Measurements from ENCODE around the gene HPSE2. TPM values are rescaled to one million over a fixed set of nuclear protein-coding genes. Genes with fewer than 3 reads are reported as not detected.

Gene HPSE2
- total RNA-seq, 2 experiments from 2014 or later = not detected

GRCh38 chr10:98465866-98466265, 769.8 kb downstream of the HPSE2 start:
- ATAC-seq = no peak
- no peaks in the 10 kb centered on the region for H3K36me3 Mint-ChIP-seq (ENCODE audit: low read depth)
- H3K4me1 Mint-ChIP-seq (ENCODE audit: low read depth) = peaks cover 9% of the 10 kb centered on the region
- H3K4me3 Mint-ChIP-seq = no peak overlapping the region
- intact Hi-C loops (cut with micrococcal nuclease) = loop anchor here (2.0 to 5.0 kb wide), 2 partner anchors 199 to 576 kb away; no protein-coding TSS in a partner anchor
- ChIA-PET POLR2A (no interaction called here), CTCF (interaction anchor here (1.4 kb wide), 2 partner anchors 707 to 781 kb away, joined by 3 to 6 read pairs; no protein-coding TSS in a partner anchor)
- TF ChIP-seq CTCF (IDR thresholded peaks at IDR 0.05) = no peak
- H3K9me3 Mint-ChIP-seq = no peaks in the 10 kb centered on the region
- H3K27ac Mint-ChIP-seq = no peak overlapping the region
- DNase-seq = no peak
- H3K27me3 Mint-ChIP-seq = peaks cover 8% of the 10 kb centered on the region

GRCh38 chr10:98463976-98464754, 771.5 kb downstream of the HPSE2 start:
- Mint-ChIP-seq H3K9me3 (no peaks in the 10 kb centered on the region), H3K27ac (no peak overlapping the region), H3K27me3 (peaks cover 8% of the 10 kb centered on the region), H3K4me3 (no peak overlapping the region), H3K36me3 (ENCODE audit: low read depth) (no peaks in the 10 kb centered on the region), H3K4me1 (ENCODE audit: low read depth) (peaks cover 9% of the 10 kb centered on the region)
- intact Hi-C loops (cut with micrococcal nuclease) = no loop called here
- ATAC-seq = no peak
- ChIA-PET POLR2A (no interaction called here), CTCF (interaction anchor here (0.9 kb wide), 1 partner anchor 10 kb away, joined by 3 read pairs; no protein-coding TSS in a partner anchor)
- no peak for TF ChIP-seq CTCF (IDR thresholded peaks at IDR 0.05)
- peak; percentile 16 for DNase-seq

GRCh38 chr10:98463016-98463415, 772.6 kb downstream of the HPSE2 start:
- no peaks in the 10 kb centered on the region for H3K9me3 Mint-ChIP-seq
- no peak for TF ChIP-seq CTCF (IDR thresholded peaks at IDR 0.05)
- ATAC-seq (no peak), DNase-seq (no peak)
- H3K27me3 Mint-ChIP-seq = peaks cover 8% of the 10 kb centered on the region
- H3K36me3 Mint-ChIP-seq (ENCODE audit: low read depth) = no peaks in the 10 kb centered on the region
- CTCF ChIA-PET = no interaction called here
- H3K4me3 Mint-ChIP-seq = no peak overlapping the region
- POLR2A ChIA-PET = no interaction called here
- H3K27ac Mint-ChIP-seq = no peak overlapping the region
- intact Hi-C loops (cut with micrococcal nuclease) = no loop called here
- peaks cover 7% of the 10 kb centered on the region for H3K4me1 Mint-ChIP-seq (ENCODE audit: low read depth)

GRCh38 chr10:98461500-98461842, 774.2 kb downstream of the HPSE2 start:
- ATAC-seq (no peak), DNase-seq (no peak)
- H3K27me3 Mint-ChIP-seq = peaks cover 13% of the 10 kb centered on the region
- H3K27ac Mint-ChIP-seq = no peak overlapping the region
- intact Hi-C loops (cut with micrococcal nuclease) = no loop called here
- ChIA-PET POLR2A (no interaction called here), CTCF (no interaction called here)
- H3K4me3 Mint-ChIP-seq = no peak overlapping the region
- no peaks in the 10 kb centered on the region for H3K9me3 Mint-ChIP-seq
- H3K36me3 Mint-ChIP-seq (ENCODE audit: low read depth) = no peaks in the 10 kb centered on the region
- no peak for TF ChIP-seq CTCF (IDR thresholded peaks at IDR 0.05)
- no peaks in the 10 kb centered on the region for H3K4me1 Mint-ChIP-seq (ENCODE audit: low read depth)

- ATAC-seq (no peak), DNase-seq (no peak)
- no peaks in the 10 kb centered on the region for H3K36me3 Mint-ChIP-seq (ENCODE audit: low read depth)
- no peak for TF ChIP-seq CTCF (IDR thresholded peaks at IDR 0.05)
- H3K9me3 Mint-ChIP-seq = no peaks in the 10 kb centered on the region
- no peak overlapping the region for H3K4me3 Mint-ChIP-seq
- CTCF ChIA-PET = interaction anchor here (1.0 kb wide), 1 partner anchor 35 kb away, joined by 4 read pairs; no protein-coding TSS in a partner anchor
- no peak overlapping the region for H3K27ac Mint-ChIP-seq
- no peaks in the 10 kb centered on the region for H3K4me1 Mint-ChIP-seq (ENCODE audit: low read depth)
- POLR2A ChIA-PET = no interaction called here
- peaks cover 13% of the 10 kb centered on the region for H3K27me3 Mint-ChIP-seq
- intact Hi-C loops (cut with micrococcal nuclease) = no loop called here
These were observed 774.7 kb downstream of the HPSE2 start for GRCh38 chr10:98460837-98461499.
